GM21526 (cell line): ENCODE measurements around the gene C11orf16.
"Not testable (repeated sequence)": the region's sequence is repeated elsewhere in the genome, so short reads cannot be mapped to it uniquely, and the experiment has no call there.

Source experiments
- ATAC-seq: cut with Tn5 transposase; IDR thresholded peaks from one replicate; pipeline ENCODE4 v1.9.1; 2021; ENCODE audit warnings: moderate library complexity; ENCODE audit not compliant: unreplicated experiment, low FRiP score

The C11orf16 gene

GRCh38 chr11:8899119-8899753 lies 33.5 kb downstream of the C11orf16 start:
- no peak for ATAC-seq

GRCh38 chr11:8891185-8891584 lies 41.6 kb downstream of the C11orf16 start:
- not testable (repeated sequence) for ATAC-seq

GRCh38 chr11:8886322-8886721 lies 46.4 kb downstream of the C11orf16 start:
- ATAC-seq: no peak

- ATAC-seq: not testable (repeated sequence)
Observed at GRCh38 chr11:8881585-8881984, 51.2 kb downstream of the C11orf16 start.

GRCh38 chr11:8878771-8879170 lies 54.0 kb downstream of the C11orf16 start:
- no peak for ATAC-seq

- ATAC-seq: no peak
Observed at GRCh38 chr11:8873741-8874405, 58.9 kb downstream of the C11orf16 start.

- ATAC-seq: no peak
Observed at GRCh38 chr11:8871962-8872361, 60.8 kb downstream of the C11orf16 start.

GRCh38 chr11:8871171-8871775 lies 61.5 kb downstream of the C11orf16 start:
- no peak for ATAC-seq

- no peak for ATAC-seq
Observed at GRCh38 chr11:8870411-8871170, 62.2 kb downstream of the C11orf16 start.
